B cell (primary cell): Measurements from ENCODE around the gene AK3. TPM values are rescaled to one million over a fixed set of nuclear protein-coding genes. Genes with fewer than 3 reads are reported as not detected.
"Not testable (repeated sequence)": the region's sequence is repeated elsewhere in the genome, so short reads cannot be mapped to it uniquely, and the experiment has no call there.

ENCODE experiments used
- ATAC-seq: fragments of 200-7000 bp; cut with Tn5 transposase; one replicate; pipeline ENCODE4 v1.10.0; 2021; ENCODE audit warnings: low read depth, mild to moderate bottlenecking, moderate number of reproducible peaks, moderate library complexity
- CTCF ChIA-PET: fragments of 350-600 bp; sonication (Branson Sonifier 250); formaldehyde crosslinking; loops from one replicate; lab custom pipeline; 2021; ENCODE audit warnings: antibody characterized with exemption, inconsistent platforms; lab: Charles Lee
- POLR2A ChIA-PET: fragments of 350-600 bp; sonication (Branson Sonifier 250); formaldehyde crosslinking; loops from one replicate; lab custom pipeline; 2021; ENCODE audit warnings: antibody characterized with exemption; lab: Charles Lee
- DNase-seq: peaks from one replicate; pipeline ENCODE4 v3.0.0; 2013
- H2AFZ ChIP-seq: 2 replicates; pipeline ENCODE4 v1.6.1; 2012; ENCODE audit warnings: mild to moderate bottlenecking, low read depth, low read length; ENCODE audit not compliant: insufficient read depth, poor library complexity, severe bottlenecking
- H3K27ac ChIP-seq, 2 donors: 1 replicate in 1 of 2; 2 replicates in 1 of 2; pipeline ENCODE4 v1.5.1; 2012 to 2013; ENCODE audit warnings: low read length in 2 of 2, mild to moderate bottlenecking in 2 of 2, moderate library complexity in 1 of 2
- H3K27me3 ChIP-seq, 4 experiments: fragments of 200-600 bp in 1 of 4; sonication (generic) in 1 of 4; replicated peaks in 1 of 4; 1 replicate in 2 of 4; 2 replicates in 2 of 4; pipeline versions ENCODE4 v1.6.1 to v1.7.0; 2013 to 2016; ENCODE audit warnings: low read length in 3 of 4, mild to moderate bottlenecking in 2 of 4, mixed read lengths in 1 of 4, moderate library complexity in 1 of 4; ENCODE audit not compliant: insufficient read depth in 4 of 4, control insufficient read depth in 3 of 4; ENCODE audit errors: control extremely low read depth in 1 of 4
- H3K36me3 ChIP-seq, 2 experiments: replicated peaks in 1 of 2; 1 replicate in 1 of 2; 2 replicates in 1 of 2; pipeline versions ENCODE4 v1.6.1 to v1.7.1; 2013; ENCODE audit warnings: low read length in 1 of 2; ENCODE audit not compliant: insufficient read depth in 2 of 2, control insufficient read depth in 1 of 2; ENCODE audit errors: control extremely low read depth in 1 of 2, extremely low read depth in 1 of 2
- H3K4me1 ChIP-seq, 2 donors: fragments of 200-600 bp in 1 of 2; sonication (generic) in 1 of 2; 1 replicate in 1 of 2; 2 replicates in 1 of 2; pipeline versions ENCODE4 v1.5.1 to v1.6.1; 2013 to 2017; ENCODE audit warnings: low read length in 2 of 2; ENCODE audit not compliant: control insufficient read depth in 2 of 2, insufficient read depth in 2 of 2
- H3K4me2 ChIP-seq: replicated peaks from 2 replicates; pipeline ENCODE3; 2012; ENCODE audit warnings: mild to moderate bottlenecking, low read depth, low read length; ENCODE audit not compliant: poor library complexity, severe bottlenecking
- H3K4me3 ChIP-seq, 5 experiments: fragments of 200-600 bp in 1 of 5; sonication (generic) in 1 of 5; 1 replicate in 3 of 5; 2 replicates in 2 of 5; pipeline versions ENCODE4 v1.5.1 to v1.7.0; 2011 to 2016; ENCODE audit warnings: low read length in 4 of 5, mild to moderate bottlenecking in 4 of 5, low read depth in 2 of 5, control low read depth in 1 of 5, moderate library complexity in 1 of 5; ENCODE audit not compliant: insufficient read depth in 1 of 5; ENCODE audit errors: control extremely low read depth in 1 of 5, extremely low read depth in 1 of 5
- H3K79me2 ChIP-seq: fragments of 200-600 bp; sonication (generic); one replicate; pipeline ENCODE4 v1.6.0; 2016; ENCODE audit warnings: low read length; ENCODE audit not compliant: control insufficient read depth, insufficient read depth
- H3K9ac ChIP-seq: fragments of 200-600 bp; sonication (generic); 2 replicates; pipeline ENCODE4 v1.6.1; 2017; ENCODE audit warnings: mild to moderate bottlenecking, low read length, moderate library complexity
- H3K9me3 ChIP-seq, 3 donors: one replicate each; pipeline versions ENCODE4 v1.6.1 to v1.7.1; 2013; ENCODE audit warnings: low read length in 2 of 3; ENCODE audit not compliant: control insufficient read depth in 2 of 3, insufficient read depth in 1 of 3; ENCODE audit errors: control extremely low read depth in 1 of 3
- H4K20me1 ChIP-seq: 2 replicates; pipeline ENCODE4 v1.6.0; 2012; ENCODE audit warnings: mild to moderate bottlenecking, low read length; ENCODE audit not compliant: insufficient read depth, control insufficient read depth, poor library complexity, severe bottlenecking
- H3K27ac Mint-ChIP-seq: one replicate; pipeline ENCODE4 v1.8.0; 2021; ENCODE audit warnings: mixed read lengths
- H3K27me3 Mint-ChIP-seq: one replicate; pipeline ENCODE4 v1.8.0; 2021; ENCODE audit warnings: mixed read lengths
- H3K4me1 Mint-ChIP-seq: one replicate; pipeline ENCODE4 v1.8.0; 2021; ENCODE audit warnings: mixed read lengths
- H3K4me3 Mint-ChIP-seq: one replicate; pipeline ENCODE4 v1.8.0; 2021; ENCODE audit warnings: mixed read lengths
- H3K9me3 Mint-ChIP-seq: one replicate; pipeline ENCODE4 v1.8.0; 2022; ENCODE audit warnings: mixed read lengths; ENCODE audit not compliant: insufficient read depth
- EZH2 ChIP-seq: IDR thresholded peaks from 2 replicates; pipeline ENCODE4 v1.6.1; 2012; ENCODE audit warnings: borderline replicate concordance, low read depth, mild to moderate bottlenecking, moderate library complexity, low read length; ENCODE audit not compliant: insufficient read depth, poor library complexity, severe bottlenecking
- WGBS: methylation state at CpG from one replicate; pipeline ENCODE4 v1.1.5; 2013; ENCODE audit warnings: missing lambda C conversion rate; ENCODE audit not compliant: insufficient coverage; 5-methylcytosine and 5-hydroxymethylcytosine counted together
- intact Hi-C: fragments of 100-400 bp; cut with micrococcal nuclease; formaldehyde crosslinking; loops from one replicate; pipeline ENCODE4 v1.10.0; 2022
- polyA plus RNA-seq: library from polyadenylated mRNA; depleted of rRNA; stranded (reverse); fragments of >200 nt; gene quantifications from 2 replicates; pipeline ENCODE4 v1.2.3, GENCODE V29; 2012
- total RNA-seq, 2 donors: library from RNA; stranded (reverse); fragments of 120-200 nt in 1 of 2; gene quantifications; 1 replicate in 1 of 2; 2 replicates in 1 of 2; pipeline versions ENCODE4 v1.2.3 to v1.2.4, GENCODE V29; 2013 to 2022
- TF ChIP-seq, protein P1 (sequence below): fragments of 200-600 bp; IDR thresholded peaks from one replicate; pipeline ENCODE4 v1.8.0; 2022; ENCODE audit warnings: antibody characterized with exemption, mild to moderate bottlenecking

AK3 gene
- total and polyA plus RNA-seq, 2 donors (not counting 1 experiment from before 2014, with no cell fraction given): 9.9 to 22.9 TPM

DNA sequence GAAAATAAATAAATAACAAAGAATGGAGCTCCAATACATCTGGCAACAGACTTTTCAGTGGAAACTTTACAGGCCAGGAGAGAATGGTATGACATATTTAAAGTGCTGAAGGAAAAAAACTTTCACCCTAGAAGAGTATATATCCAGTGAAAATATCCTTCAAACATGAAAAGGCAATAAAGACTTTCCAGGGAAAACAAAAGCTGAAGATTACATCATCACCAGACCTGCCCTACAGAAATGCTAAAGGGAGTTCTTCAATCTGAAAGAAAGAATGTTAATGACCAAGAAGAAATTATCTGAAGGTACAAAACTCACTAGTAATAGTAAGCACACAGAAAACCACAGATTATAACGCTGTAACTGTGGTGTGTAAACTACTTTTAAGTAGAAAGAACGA, 43.4 kb upstream of the AK3 start:
- H3K27ac Mint-ChIP-seq: no peak overlapping the region

DNA sequence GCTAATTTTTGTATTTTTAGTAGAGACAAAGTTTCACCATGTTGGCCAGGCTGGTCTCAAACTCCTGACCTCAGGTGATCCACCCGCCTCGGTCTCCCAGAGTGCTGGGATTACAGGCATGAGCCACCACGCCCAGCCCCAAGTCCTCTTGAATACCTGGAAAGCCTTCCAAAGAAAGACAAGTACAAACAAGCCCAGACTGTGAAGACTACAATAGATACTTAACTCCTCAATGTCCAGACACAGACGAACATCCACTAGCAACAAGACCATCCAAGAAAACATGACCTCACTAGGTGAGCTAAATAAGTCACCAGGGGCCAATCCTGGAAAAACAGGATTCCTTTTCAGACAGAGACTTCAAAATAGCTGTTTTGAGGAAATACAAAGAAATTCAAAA, 42.2 kb upstream of the AK3 start:
- ATAC-seq, H3K9me3 Mint-ChIP-seq, H3K4me3 Mint-ChIP-seq, H3K4me2 ChIP-seq, H4K20me1 ChIP-seq, H3K79me2 ChIP-seq, H3K9ac ChIP-seq, H3K36me3 ChIP-seq, H3K4me1 Mint-ChIP-seq, H3K4me1 ChIP-seq, H3K27ac ChIP-seq, H2AFZ ChIP-seq, H3K4me3 ChIP-seq, H3K27ac Mint-ChIP-seq, DNase-seq, H3K9me3 ChIP-seq, intact Hi-C loops, H3K27me3 ChIP-seq: not testable (repeated sequence)
- ChIA-PET POLR2A (interaction anchor here (0.7 kb wide), 1 partner anchor 81 kb away, joined by 7 read pairs; no protein-coding TSS in a partner anchor), CTCF (interaction anchor here (1.2 kb wide), 1 partner anchor 20 kb away, joined by 3 read pairs; no protein-coding TSS in a partner anchor)
- 100% methylated on average over 2 of the region's 4 CpGs for WGBS
- peaks cover 16% of the 10 kb centered on the region for H3K27me3 Mint-ChIP-seq

More for the DNA sequence above, 43.4 kb upstream of the AK3 start:
- Mint-ChIP-seq H3K9me3 (no peaks in the 10 kb centered on the region), H3K27me3 (peaks cover 16% of the 10 kb centered on the region), H3K4me1 (no peaks in the 10 kb centered on the region), H3K4me3 (no peak overlapping the region)
- Histone ChIP-seq H3K79me2 (no peaks in the 10 kb centered on the region), H3K27me3 (peaks cover 0 to 8% (median 0%) of the 10 kb centered on the region in 4 experiments), H3K4me2 (no peak overlapping the region), H2AFZ (no peak overlapping the region), H3K9me3 (peaks cover 0 to 3% (median 0%) of the 10 kb centered on the region in 3 donors), H3K4me3 (no peak overlapping the region), H3K9ac (no peak overlapping the region), H3K4me1 (no peaks in the 10 kb centered on the region), H3K36me3 (no peaks in the 10 kb centered on the region), H4K20me1 (no peaks in the 10 kb centered on the region), H3K27ac (no peak overlapping the region)
- WGBS: no CpG with 5 or more reads among the region's 2 CpGs
- DNase-seq (no peak), ATAC-seq (no peak)
- CTCF ChIA-PET: interaction anchor here (0.6 kb wide), 1 partner anchor 25 kb away, joined by 3 read pairs; no protein-coding TSS in a partner anchor
- TF ChIP-seq, protein P1, sequence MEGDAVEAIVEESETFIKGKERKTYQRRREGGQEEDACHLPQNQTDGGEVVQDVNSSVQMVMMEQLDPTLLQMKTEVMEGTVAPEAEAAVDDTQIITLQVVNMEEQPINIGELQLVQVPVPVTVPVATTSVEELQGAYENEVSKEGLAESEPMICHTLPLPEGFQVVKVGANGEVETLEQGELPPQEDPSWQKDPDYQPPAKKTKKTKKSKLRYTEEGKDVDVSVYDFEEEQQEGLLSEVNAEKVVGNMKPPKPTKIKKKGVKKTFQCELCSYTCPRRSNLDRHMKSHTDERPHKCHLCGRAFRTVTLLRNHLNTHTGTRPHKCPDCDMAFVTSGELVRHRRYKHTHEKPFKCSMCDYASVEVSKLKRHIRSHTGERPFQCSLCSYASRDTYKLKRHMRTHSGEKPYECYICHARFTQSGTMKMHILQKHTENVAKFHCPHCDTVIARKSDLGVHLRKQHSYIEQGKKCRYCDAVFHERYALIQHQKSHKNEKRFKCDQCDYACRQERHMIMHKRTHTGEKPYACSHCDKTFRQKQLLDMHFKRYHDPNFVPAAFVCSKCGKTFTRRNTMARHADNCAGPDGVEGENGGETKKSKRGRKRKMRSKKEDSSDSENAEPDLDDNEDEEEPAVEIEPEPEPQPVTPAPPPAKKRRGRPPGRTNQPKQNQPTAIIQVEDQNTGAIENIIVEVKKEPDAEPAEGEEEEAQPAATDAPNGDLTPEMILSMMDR: no peak
- no peak for TF ChIP-seq EZH2
- POLR2A ChIA-PET: no interaction called here
- intact Hi-C loops: no loop called here
